K562 (cell line): ENCODE results near the gene NXF3. TPM values are rescaled to one million over a fixed set of nuclear protein-coding genes. Genes with fewer than 3 reads are reported as not detected.
A peak's percentile ranks its signal among the peaks of the same experiment; 100 is the strongest.

ENCODE experiments used
- CBX5 ChIP-seq: IDR thresholded peaks from 2 replicates; pipeline ENCODE4 v1.6.1; 2014; ENCODE audit warnings: low read depth, borderline replicate concordance
- CCAR2 ChIP-seq: fragments of 200-400 bp; formaldehyde crosslinking; IDR thresholded peaks from 2 replicates; pipeline ENCODE4 v1.6.1; 2017; ENCODE audit warnings: mild to moderate bottlenecking, low read depth, low read length
- CHD4 ChIP-seq: fragments of 200-600 bp; sonication (generic); IDR thresholded peaks from 3 replicates; pipeline ENCODE4 v1.6.1; 2012; ENCODE audit warnings: low read depth, mild to moderate bottlenecking, mixed read lengths, low read length, inconsistent platforms; ENCODE audit not compliant: insufficient read depth, insufficient replicate concordance, poor library complexity, severe bottlenecking
- EP400 ChIP-seq: fragments of 450-650 bp; IDR thresholded peaks from 2 replicates; pipeline ENCODE4 v1.6.1; 2017; ENCODE audit warnings: antibody characterized with exemption, mild to moderate bottlenecking, moderate library complexity
- GABPB2 ChIP-seq: fragments of 250-450 bp; sonication (Bioruptor Pico); conservative IDR thresholded peaks from 2 replicates; pipeline ENCODE4 v1.5.1; 2021; ENCODE audit warnings: mild to moderate bottlenecking
- L3MBTL2 ChIP-seq: fragments of 450-650 bp; IDR thresholded peaks from 2 replicates; pipeline ENCODE4 v1.6.1; 2016; ENCODE audit warnings: mild to moderate bottlenecking, moderate library complexity
- NCOA1 ChIP-seq: fragments of 450-650 bp; IDR thresholded peaks from 2 replicates; pipeline ENCODE4 v1.6.1; 2016; ENCODE audit warnings: low read depth
- NR1H2 ChIP-seq: sonication (generic); formaldehyde crosslinking; IDR thresholded peaks from 2 replicates; pipeline ENCODE4 v1.4.0; 2020; ENCODE audit warnings: mild to moderate bottlenecking, missing genetic modification reagents
- PCBP2 ChIP-seq: fragments of 200-400 bp; formaldehyde crosslinking; IDR thresholded peaks from 2 replicates; pipeline ENCODE4 v1.6.1; 2018; ENCODE audit warnings: low read length, low read depth, mild to moderate bottlenecking, moderate library complexity; ENCODE audit not compliant: poor library complexity, severe bottlenecking
- PML ChIP-seq: IDR thresholded peaks from 2 replicates; pipeline ENCODE4 v1.6.1; 2012; ENCODE audit warnings: low read length, inconsistent platforms
- POLR2AphosphoS5 ChIP-seq: IDR thresholded peaks from 2 replicates; pipeline ENCODE4 v1.6.1; 2011; ENCODE audit warnings: mild to moderate bottlenecking, low read depth, low read length, moderate library complexity; ENCODE audit not compliant: control insufficient read depth, insufficient read depth
- PYGO2 ChIP-seq: fragments of 450-650 bp; IDR thresholded peaks from 2 replicates; pipeline ENCODE4 v1.6.1; 2016; ENCODE audit warnings: mild to moderate bottlenecking, missing genetic modification characterization, moderate library complexity, missing compliant biosample characterization
- SLC30A9 ChIP-seq: fragments of 250-450 bp; sonication (Bioruptor Pico); IDR thresholded peaks from 2 replicates; pipeline ENCODE4 v1.8.0; 2022; ENCODE audit warnings: mild to moderate bottlenecking, moderate library complexity
- SRSF1 ChIP-seq: fragments of 200-400 bp; formaldehyde crosslinking; IDR thresholded peaks from 2 replicates; pipeline ENCODE4 v1.6.1; 2017; ENCODE audit warnings: mild to moderate bottlenecking, low read depth, low read length, moderate library complexity
- TCF7 ChIP-seq: sonication (generic); IDR thresholded peaks from 2 replicates; pipeline ENCODE4 v1.6.1; 2016; ENCODE audit warnings: antibody characterized with exemption, borderline replicate concordance
- TCFL5 ChIP-seq: fragments of 250-450 bp; sonication (Bioruptor Pico); conservative IDR thresholded peaks from 2 replicates; pipeline ENCODE4 v1.6.1; 2021; ENCODE audit warnings: mild to moderate bottlenecking, moderate library complexity, matching md5 sums
- TFAP4 ChIP-seq: sonication (generic); formaldehyde crosslinking; IDR thresholded peaks from 2 replicates; pipeline ENCODE4 v1.8.0; 2022; ENCODE audit warnings: missing genetic modification reagents, mild to moderate bottlenecking, moderate library complexity, borderline replicate concordance
- TFE3 ChIP-seq: fragments of 450-650 bp; formaldehyde crosslinking; IDR thresholded peaks from 2 replicates; pipeline ENCODE4 v1.4.0; 2020; ENCODE audit warnings: mild to moderate bottlenecking, mixed read lengths
- ZNF655 ChIP-seq: fragments of 250-450 bp; sonication (Bioruptor Pico); IDR thresholded peaks from 2 replicates; pipeline ENCODE4 v1.5.0; 2021
- ZNF75A ChIP-seq: fragments of 450-650 bp; formaldehyde crosslinking; IDR thresholded peaks from 2 replicates; pipeline ENCODE4 v1.4.0; 2020; ENCODE audit warnings: mild to moderate bottlenecking
- polyA plus RNA-seq, 8 experiments: library from polyadenylated mRNA; depleted of rRNA in 4 of 8; stranded (reverse) in 5 of 8; unstranded in 3 of 8; fragments of >200 nt; fragmentation: Nextera tagmentation in 2 of 8; fragmentation: Illumina TruSeq in 1 of 8; extraction: Ambion mirVana in 2 of 8; extraction: Trizol in 1 of 8; gene quantifications; 2 replicates each; pipeline versions ENCODE4 v1.2.1 to v1.2.3, GENCODE V29; 2011 to 2014; ENCODE audit warnings: inconsistent platforms in 1 of 8, missing spikeins in 1 of 8
- total RNA-seq, 7 experiments: library from RNA; depleted of rRNA in 6 of 7; stranded (reverse); fragments of >200 nt in 6 of 7; fragmentation: Illumina TruSeq in 2 of 7; extraction: Trizol in 2 of 7; gene quantifications; 2 replicates each; pipeline versions ENCODE4 v1.2.1 to v1.2.3, GENCODE V29; 2011 to 2021; ENCODE audit warnings: low replicate concordance in 1 of 7
- TF ChIP-seq, protein P1 (sequence below): sonication (generic); formaldehyde crosslinking; IDR thresholded peaks from 2 replicates; pipeline ENCODE4 v1.8.0; 2022; ENCODE audit warnings: mild to moderate bottlenecking, missing genetic modification reagents
- TF ChIP-seq, protein P2 (sequence below), 2 experiments: IDR thresholded peaks in 1 of 2; conservative IDR thresholded peaks in 1 of 2; 2 replicates each; pipeline ENCODE4 v1.6.1; 2016; ENCODE audit warnings: low read depth in 2 of 2, mild to moderate bottlenecking in 1 of 2, missing compliant biosample characterization in 1 of 2, missing genetic modification characterization in 1 of 2, moderate library complexity in 1 of 2

Gene NXF3
- total and polyA plus RNA-seq, 9 of the 15 experiments (the other 6 are each of a cell fraction or from before 2014, with no cell fraction given), result 0.18 to 0.40 (median 0.28) TPM; not detected in 2

GRCh38 chrX:103124284-103124683 lies 31.3 kb upstream of the NXF3 start (continued):
- TF ChIP-seq CHD4, result no peak
- TF ChIP-seq PML, result peak; percentile 95
- no peak for TF ChIP-seq CBX5
- TF ChIP-seq, protein P1, sequence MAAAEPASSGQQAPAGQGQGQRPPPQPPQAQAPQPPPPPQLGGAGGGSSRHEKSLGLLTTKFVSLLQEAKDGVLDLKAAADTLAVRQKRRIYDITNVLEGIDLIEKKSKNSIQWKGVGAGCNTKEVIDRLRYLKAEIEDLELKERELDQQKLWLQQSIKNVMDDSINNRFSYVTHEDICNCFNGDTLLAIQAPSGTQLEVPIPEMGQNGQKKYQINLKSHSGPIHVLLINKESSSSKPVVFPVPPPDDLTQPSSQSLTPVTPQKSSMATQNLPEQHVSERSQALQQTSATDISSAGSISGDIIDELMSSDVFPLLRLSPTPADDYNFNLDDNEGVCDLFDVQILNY (CRISPR knock-in tag), result no peak
- TF ChIP-seq EP400, result no peak
- TF ChIP-seq GABPB2, result no peak
- TF ChIP-seq TFE3 (CRISPR knock-in tag), result no peak
- peak; percentile 58; the same call in 1 of the 2 replicates for TF ChIP-seq NCOA1
- TF ChIP-seq NR1H2, result no peak
- TF ChIP-seq L3MBTL2, result peak; percentile 98
- no peak for TF ChIP-seq PYGO2 (tag)
- no peak for TF ChIP-seq ZNF75A (CRISPR knock-in tag)
- TF ChIP-seq PCBP2, result no peak
- TF ChIP-seq, protein P2, sequence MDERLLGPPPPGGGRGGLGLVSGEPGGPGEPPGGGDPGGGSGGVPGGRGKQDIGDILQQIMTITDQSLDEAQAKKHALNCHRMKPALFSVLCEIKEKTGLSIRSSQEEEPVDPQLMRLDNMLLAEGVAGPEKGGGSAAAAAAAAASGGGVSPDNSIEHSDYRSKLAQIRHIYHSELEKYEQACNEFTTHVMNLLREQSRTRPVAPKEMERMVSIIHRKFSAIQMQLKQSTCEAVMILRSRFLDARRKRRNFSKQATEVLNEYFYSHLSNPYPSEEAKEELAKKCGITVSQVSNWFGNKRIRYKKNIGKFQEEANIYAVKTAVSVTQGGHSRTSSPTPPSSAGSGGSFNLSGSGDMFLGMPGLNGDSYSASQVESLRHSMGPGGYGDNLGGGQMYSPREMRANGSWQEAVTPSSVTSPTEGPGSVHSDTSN (CRISPR knock-in tag; IDR thresholded peaks at IDR 0.05; ENCODE audit: low read depth), result no peak
- TF ChIP-seq, protein P2 (tag; conservative IDR thresholded peaks at IDR 0.05; ENCODE audit: low read depth), result peak; percentile 56
- TF ChIP-seq ZNF655 (CRISPR knock-in tag), result no peak
- no peak for TF ChIP-seq TCF7
- TF ChIP-seq POLR2AphosphoS5, result peak; percentile 69
- no peak for TF ChIP-seq TCFL5
- TF ChIP-seq CCAR2, result no peak
- TF ChIP-seq SRSF1, result no peak
- TF ChIP-seq SLC30A9, result no peak
- no peak for TF ChIP-seq TFAP4 (CRISPR knock-in tag)
